Vagina (tissue), 2 donors: ENCODE measurements around the gene CRLF1.

Source experiments
- POLR2A ChIP-seq, 2 donors: fragments of 450-650 bp; IDR thresholded peaks; one replicate each; pipeline ENCODE4 v1.6.1; 2017; ENCODE audit warnings: antibody characterized with exemption in 2 of 2, mild to moderate bottlenecking in 2 of 2, moderate library complexity in 2 of 2
- TF ChIP-seq, protein P1 (sequence below), 3 experiments: fragments of 450-650 bp in 2 of 3; fragments of 200-600 bp in 1 of 3; sonication (generic) in 1 of 3; IDR thresholded peaks; one replicate each; pipeline ENCODE4 v1.5.1; 2017 to 2019; ENCODE audit warnings: antibody characterized with exemption in 3 of 3, mild to moderate bottlenecking in 2 of 3, moderate library complexity in 2 of 3

DNA sequence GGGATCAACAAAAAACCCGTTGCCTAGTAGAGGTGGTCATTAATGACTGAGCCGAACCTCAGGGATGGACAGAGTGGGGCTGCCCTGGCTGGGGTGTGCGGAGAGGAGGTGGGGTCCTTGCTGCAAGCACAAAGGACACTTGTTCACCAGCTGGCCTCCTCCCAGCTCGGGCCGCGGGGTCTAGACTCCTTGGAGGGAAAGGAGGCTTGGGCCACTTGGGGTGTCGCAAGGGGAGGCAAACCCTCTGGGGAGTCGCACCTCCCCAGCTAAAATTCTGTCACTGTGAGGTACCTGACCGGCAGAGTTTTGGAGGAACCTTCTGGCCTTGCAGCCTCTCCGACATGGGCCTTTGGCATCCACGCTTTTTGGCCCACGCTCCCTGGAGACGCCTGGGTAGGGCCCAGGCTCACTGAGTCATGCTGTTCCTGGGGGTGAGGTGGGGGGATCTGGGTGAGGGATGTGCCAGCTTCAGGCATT, 38.5 kb upstream of the CRLF1 start:
- TF ChIP-seq, protein P1, sequence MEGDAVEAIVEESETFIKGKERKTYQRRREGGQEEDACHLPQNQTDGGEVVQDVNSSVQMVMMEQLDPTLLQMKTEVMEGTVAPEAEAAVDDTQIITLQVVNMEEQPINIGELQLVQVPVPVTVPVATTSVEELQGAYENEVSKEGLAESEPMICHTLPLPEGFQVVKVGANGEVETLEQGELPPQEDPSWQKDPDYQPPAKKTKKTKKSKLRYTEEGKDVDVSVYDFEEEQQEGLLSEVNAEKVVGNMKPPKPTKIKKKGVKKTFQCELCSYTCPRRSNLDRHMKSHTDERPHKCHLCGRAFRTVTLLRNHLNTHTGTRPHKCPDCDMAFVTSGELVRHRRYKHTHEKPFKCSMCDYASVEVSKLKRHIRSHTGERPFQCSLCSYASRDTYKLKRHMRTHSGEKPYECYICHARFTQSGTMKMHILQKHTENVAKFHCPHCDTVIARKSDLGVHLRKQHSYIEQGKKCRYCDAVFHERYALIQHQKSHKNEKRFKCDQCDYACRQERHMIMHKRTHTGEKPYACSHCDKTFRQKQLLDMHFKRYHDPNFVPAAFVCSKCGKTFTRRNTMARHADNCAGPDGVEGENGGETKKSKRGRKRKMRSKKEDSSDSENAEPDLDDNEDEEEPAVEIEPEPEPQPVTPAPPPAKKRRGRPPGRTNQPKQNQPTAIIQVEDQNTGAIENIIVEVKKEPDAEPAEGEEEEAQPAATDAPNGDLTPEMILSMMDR (IDR thresholded peaks at IDR 0.05) = no peak
- no peak for TF ChIP-seq POLR2A (IDR thresholded peaks at IDR 0.05)
